Medulla oblongata (tissue), 1 donor: Measurements from ENCODE around the gene MARCHF3.

ENCODE experiments used
- DNase-seq: peaks from one replicate; pipeline ENCODE4 v3.0.0-alpha.2; 2015; ENCODE audit errors: extremely low spot score

The MARCHF3 gene

DNA sequence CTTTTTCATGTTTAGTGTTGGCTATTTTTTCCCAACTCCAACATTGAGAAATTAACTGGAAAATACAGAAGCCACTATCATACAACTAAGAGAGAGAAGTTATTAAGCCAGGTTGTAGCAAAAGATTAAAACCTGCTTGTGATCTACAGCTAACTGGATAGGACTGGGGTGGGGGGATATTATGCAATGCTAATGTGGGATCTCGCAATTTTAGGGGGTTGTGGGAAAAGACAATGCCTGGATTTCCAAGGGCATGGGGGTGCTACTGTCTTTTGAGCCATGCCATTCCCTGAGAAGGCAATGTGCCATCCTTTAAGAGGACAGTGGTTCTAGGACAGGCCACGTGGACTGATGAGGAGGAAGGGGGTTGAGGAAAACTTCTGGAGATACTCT, 46.5 kb downstream of the MARCHF3 start:
- no peak for DNase-seq

- DNase-seq, result no peak
Observed at GRCh38 chr5:126982926-126983873, 47.2 kb downstream of the MARCHF3 start.

DNA sequence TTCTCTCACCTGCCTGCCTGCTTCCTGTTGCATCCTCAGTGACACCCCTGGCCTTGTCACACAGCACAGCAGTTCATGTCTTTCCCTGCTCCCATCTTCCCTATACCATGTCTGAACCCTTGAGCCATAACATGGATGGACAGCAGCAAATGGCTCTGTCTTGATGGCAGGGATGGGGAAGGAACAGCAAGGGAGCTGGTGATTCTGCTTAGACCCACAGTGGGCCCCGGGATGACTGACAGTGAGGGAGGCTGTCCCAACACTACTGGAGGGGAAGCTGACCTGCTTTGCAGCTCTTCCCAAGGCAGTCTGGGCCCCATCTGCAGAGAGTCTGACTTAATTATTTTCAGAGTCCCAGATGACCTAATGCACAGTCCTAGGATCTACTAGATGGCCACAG, 48.2 kb downstream of the MARCHF3 start:
- no peak for DNase-seq

GRCh38 chr5:126981701-126982100, 48.7 kb downstream of the MARCHF3 start:
- DNase-seq, result no peak

DNA sequence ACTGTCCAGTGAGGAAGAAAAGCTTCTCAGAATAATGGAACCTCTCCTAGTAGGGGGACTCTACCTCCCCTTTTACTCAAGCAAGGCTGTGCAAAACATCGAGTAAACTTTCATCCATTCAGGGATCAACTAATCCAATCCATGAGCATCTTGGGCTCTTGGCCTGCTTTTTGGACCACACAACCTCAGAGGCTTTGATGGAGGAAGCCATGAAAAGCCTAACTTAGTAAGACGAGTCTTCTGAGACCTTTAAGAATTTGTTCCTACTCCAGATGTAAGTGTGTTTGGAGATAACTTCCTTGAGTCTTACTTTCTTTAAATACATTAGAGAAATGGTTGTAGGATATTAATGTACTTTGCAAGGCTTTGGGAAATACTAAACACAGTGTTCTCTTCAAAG, 49.1 kb downstream of the MARCHF3 start:
- DNase-seq, result no peak

DNA sequence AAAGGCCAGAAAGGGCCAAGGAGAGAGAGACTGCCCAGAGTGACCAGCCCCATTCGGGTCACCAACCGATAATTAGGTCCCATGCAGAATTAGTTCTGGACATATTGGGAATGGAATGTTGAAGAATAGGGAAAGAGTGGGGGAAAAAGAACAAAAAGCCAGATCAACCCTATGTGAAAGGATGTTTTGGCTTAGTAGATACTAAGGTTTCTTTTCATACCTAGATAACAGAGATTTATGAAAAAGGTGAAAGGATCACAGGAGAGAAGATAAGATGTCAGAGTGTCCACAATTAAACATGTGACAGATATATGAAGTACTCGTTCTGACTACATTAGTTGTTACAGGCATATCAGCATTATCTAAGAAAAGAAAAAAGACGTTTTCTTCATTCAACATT, 52.1 kb downstream of the MARCHF3 start:
- DNase-seq, result no peak

GRCh38 chr5:126976520-126977172, 53.7 kb downstream of the MARCHF3 start:
- no peak for DNase-seq

- DNase-seq, result no peak
Observed at GRCh38 chr5:126975796-126976195, 54.6 kb downstream of the MARCHF3 start.

DNA sequence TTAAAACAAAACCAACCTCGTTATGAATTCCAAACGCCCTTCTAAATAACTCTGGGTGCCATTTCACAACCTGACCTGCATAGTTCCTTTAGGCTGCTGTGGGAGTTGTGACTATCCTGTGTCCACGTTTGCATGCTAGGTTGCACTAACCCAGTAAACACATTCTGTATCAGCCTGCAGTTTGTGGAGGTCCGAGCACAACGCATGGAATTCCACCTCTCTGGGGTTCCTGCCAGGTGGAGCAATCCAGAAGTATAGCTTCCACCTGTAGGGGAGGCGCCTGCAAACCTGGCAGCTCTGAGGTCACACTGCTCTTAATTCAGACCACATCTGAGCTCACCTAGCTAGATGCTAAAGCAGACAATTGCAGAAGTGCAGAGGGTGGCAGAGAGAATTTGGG, 57.2 kb downstream of the MARCHF3 start:
- DNase-seq, result no peak

- DNase-seq, result peak; percentile 75
Observed at GRCh38 chr5:126972062-126972895, 58.1 kb downstream of the MARCHF3 start.

DNA sequence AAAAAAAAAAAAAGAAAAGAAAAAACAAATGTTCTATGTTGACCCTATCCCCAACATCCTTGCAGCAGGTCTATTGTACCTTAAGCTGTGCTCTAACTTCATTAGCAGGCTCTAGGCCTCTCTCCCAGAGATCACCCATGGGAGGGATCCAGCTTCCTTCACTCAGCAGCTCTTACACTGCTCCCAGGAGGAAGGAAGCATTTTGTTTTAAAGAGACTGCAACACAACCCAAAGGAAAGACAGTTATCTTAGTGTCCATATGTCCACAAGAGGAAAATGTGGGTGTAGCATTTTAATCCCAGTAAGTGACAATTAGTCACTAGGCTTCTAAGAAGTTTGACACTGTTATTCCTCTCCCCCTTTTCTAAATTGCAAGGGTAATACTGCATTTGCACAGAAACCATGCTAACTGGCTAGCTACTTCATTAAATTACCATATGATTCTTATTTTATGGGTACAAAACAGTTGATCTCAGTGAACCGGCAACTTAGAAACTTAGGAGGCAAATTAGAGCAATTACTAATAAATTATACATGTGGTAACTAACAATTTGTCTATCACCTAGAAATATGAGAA, 58.8 kb downstream of the MARCHF3 start:
- no peak for DNase-seq

- DNase-seq, result no peak
Observed at GRCh38 chr5:126970517-126971017, 59.8 kb downstream of the MARCHF3 start.

- DNase-seq, result no peak
Observed at GRCh38 chr5:126969548-126969947, 60.8 kb downstream of the MARCHF3 start.

GRCh38 chr5:126967808-126968466, 62.4 kb downstream of the MARCHF3 start:
- no peak for DNase-seq

DNA sequence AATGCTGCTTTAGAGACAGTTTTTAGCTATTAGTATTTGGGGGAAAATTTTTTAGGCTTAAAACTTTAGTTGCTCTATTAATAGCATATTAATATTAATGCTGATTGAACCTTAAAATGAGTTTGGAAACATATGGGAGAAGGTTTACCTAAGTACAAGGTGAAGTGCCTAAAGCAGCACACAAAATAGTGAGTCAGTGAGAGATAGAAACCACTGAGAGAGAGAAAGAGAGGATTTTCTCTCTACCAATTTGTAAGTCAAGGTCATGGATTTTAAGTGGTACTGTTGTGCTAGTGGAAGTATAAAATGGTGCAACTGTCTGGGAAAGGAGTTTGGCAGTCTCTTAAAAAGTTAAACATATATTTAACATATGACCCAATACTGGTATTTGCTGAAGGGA, 64.9 kb downstream of the MARCHF3 start:
- no peak for DNase-seq

DNA sequence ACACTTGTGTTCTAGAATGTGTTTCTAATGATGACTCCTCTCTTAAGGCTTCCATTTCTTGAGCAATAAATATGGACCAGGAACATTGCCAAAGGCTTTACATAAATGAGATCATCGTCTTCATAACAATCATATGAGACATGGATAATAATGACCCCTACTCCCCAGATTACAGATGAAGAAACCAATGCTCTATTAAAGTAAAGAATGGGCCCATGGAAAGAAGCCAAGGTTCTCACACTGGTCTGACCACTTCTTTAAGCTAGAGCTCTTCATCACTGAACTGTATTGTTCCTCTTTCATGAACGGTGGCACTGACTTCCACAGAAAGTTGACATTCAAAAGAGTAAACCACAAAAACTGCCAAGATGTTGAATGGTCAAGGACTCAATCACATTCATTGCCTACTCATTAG, 65.3 kb downstream of the MARCHF3 start:
- DNase-seq, result peak; percentile 38

DNA sequence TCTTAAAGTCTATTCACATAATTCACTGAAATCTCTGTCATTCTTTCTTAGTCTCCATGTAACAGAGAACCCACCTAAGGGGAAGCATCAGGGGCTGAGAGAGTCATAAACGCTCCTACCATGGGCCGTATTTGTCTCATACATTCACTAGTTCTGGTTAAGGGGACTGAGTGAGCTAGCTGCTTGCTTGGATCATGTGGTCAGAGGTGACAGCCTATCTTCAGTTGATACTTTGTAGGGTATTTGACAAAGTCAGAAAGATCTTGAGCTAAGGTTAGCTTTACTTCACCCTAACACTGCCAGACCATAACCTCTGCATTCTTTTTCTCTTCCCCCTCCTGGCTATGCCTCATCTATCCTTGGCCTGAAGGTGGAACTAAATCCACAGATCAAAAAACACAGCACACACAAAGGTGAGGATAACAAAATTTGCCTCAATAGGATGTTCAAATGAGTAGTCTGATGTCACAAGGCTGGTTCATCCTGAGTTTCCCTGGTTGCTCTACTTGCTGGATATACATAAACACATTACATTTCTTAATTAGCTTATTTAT, 66.5 kb downstream of the MARCHF3 start:
- no peak for DNase-seq

DNA sequence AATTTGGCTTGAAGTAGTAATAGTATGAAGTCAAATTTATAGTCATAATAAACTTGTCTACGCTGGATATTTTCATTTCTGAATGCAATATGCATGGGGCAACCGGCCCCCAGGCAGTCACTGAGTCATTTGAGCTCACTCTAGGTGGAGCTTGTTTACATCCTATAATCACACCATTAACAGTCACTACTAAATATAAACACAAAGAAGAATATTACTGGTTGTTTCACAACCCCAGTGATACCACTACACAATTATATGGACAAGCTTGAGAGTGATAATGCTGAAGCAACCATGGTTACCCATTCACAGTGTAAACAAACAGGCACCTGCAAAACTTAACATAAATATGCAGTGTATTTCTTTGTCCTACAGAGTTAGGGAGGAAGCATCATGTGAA, 68.7 kb downstream of the MARCHF3 start:
- no peak for DNase-seq

GRCh38 chr5:126961128-126961527, 69.2 kb downstream of the MARCHF3 start:
- DNase-seq, result no peak

GRCh38 chr5:126959188-126959587, 71.2 kb downstream of the MARCHF3 start:
- DNase-seq, result no peak

- no peak for DNase-seq
Observed at GRCh38 chr5:126956991-126957390, 73.4 kb downstream of the MARCHF3 start.
